Neural cell (in vitro differentiated cells): ENCODE data around the gene PACS2. TPM values are rescaled to one million over a fixed set of nuclear protein-coding genes. Genes with fewer than 3 reads are reported as not detected.

Source experiments
- H2AFZ ChIP-seq: fragments of 200-600, 300-800 bp; sonication (generic), shearing (Covaris generic); 2 replicates; pipeline ENCODE4 v1.6.0; 2014; ENCODE audit warnings: low read depth, mild to moderate bottlenecking, antibody characterized with exemption, low read length, moderate library complexity
- H3F3A ChIP-seq: fragments of 200-600 bp; shearing (Covaris generic); 2 replicates; pipeline ENCODE4 v1.6.1; 2016; ENCODE audit warnings: mild to moderate bottlenecking, moderate library complexity, mixed read lengths, antibody characterized with exemption, low read length; ENCODE audit not compliant: insufficient read depth, poor library complexity, severe bottlenecking
- H3K27ac ChIP-seq: fragments of 200-600, 300-800 bp; sonication (generic), shearing (Covaris generic); 2 replicates; pipeline ENCODE4 v1.5.1; 2014; ENCODE audit warnings: mild to moderate bottlenecking, low read length, moderate library complexity
- H3K27me3 ChIP-seq: fragments of 300-800, 200-600 bp; sonication (generic), shearing (Covaris generic); 2 replicates; pipeline ENCODE4 v1.6.0; 2014; ENCODE audit warnings: mild to moderate bottlenecking, low read depth, low read length, moderate library complexity; ENCODE audit not compliant: insufficient read depth
- H3K36me3 ChIP-seq: fragments of 300-800, 200-600 bp; sonication (generic), shearing (Covaris generic); 2 replicates; pipeline ENCODE4 v1.5.1; 2014; ENCODE audit warnings: mild to moderate bottlenecking, antibody characterized with exemption, low read length, moderate library complexity; ENCODE audit not compliant: insufficient read depth
- H3K4me2 ChIP-seq: fragments of 300-800, 200-600 bp; sonication (generic), shearing (Covaris generic); 2 replicates; pipeline ENCODE4 v1.6.0; 2014; ENCODE audit warnings: mild to moderate bottlenecking, low read length
- H3K4me3 ChIP-seq: fragments of 300-800, 200-600 bp; sonication (generic), shearing (Covaris generic); 2 replicates; pipeline ENCODE4 v1.5.1; 2014; ENCODE audit warnings: mild to moderate bottlenecking, low read length, moderate library complexity
- H3K79me2 ChIP-seq: fragments of 200-600 bp; shearing (Covaris generic); replicated peaks from 2 replicates; pipeline ENCODE4 v1.6.0; 2014; ENCODE audit warnings: mild to moderate bottlenecking, low read length, moderate library complexity; ENCODE audit not compliant: insufficient read depth
- H3K9ac ChIP-seq: fragments of 300-800, 200-600 bp; sonication (generic), shearing (Covaris generic); 2 replicates; pipeline ENCODE4 v1.6.1; 2016; ENCODE audit warnings: mild to moderate bottlenecking, low read length, mixed read lengths
- H3K9me2 ChIP-seq: fragments of 200-600 bp; shearing (Covaris generic); 2 replicates; pipeline ENCODE4 v1.6.1; 2016; ENCODE audit warnings: mild to moderate bottlenecking, low read length, mixed read lengths; ENCODE audit not compliant: insufficient read depth
- H3K9me3 ChIP-seq: fragments of 200-600, 300-800 bp; sonication (generic), shearing (Covaris generic); 2 replicates; pipeline ENCODE4 v1.6.1; 2016; ENCODE audit warnings: mild to moderate bottlenecking, mixed run types, low read length, moderate library complexity, mixed read lengths
- H4K20me1 ChIP-seq: fragments of 200-600 bp; shearing (Covaris generic); 2 replicates; pipeline ENCODE4 v1.6.1; 2016; ENCODE audit warnings: mild to moderate bottlenecking, mixed run types; ENCODE audit not compliant: insufficient read depth
- CTCF ChIP-seq: fragments of 450-650 bp; IDR thresholded peaks from 2 replicates; pipeline ENCODE4 v1.5.1; 2014; ENCODE audit warnings: antibody characterized with exemption, mild to moderate bottlenecking, moderate library complexity; ENCODE audit not compliant: poor library complexity, severe bottlenecking
- EP300 ChIP-seq: fragments of 450-650 bp; conservative IDR thresholded peaks from 2 replicates; pipeline ENCODE4 v1.6.1; 2014; ENCODE audit warnings: antibody characterized with exemption, mild to moderate bottlenecking, moderate library complexity; ENCODE audit not compliant: poor library complexity, severe bottlenecking
- EZH2 ChIP-seq: fragments of 200-600, 300-800 bp; shearing (Covaris generic), sonication (generic); IDR thresholded peaks from 2 replicates; pipeline ENCODE4 v1.6.1; 2014; ENCODE audit warnings: antibody characterized with exemption, low read length, borderline replicate concordance, mild to moderate bottlenecking; ENCODE audit not compliant: insufficient read depth, poor library complexity, severe bottlenecking
- MXI1 ChIP-seq: fragments of 450-650 bp; conservative IDR thresholded peaks from 2 replicates; pipeline ENCODE4 v1.6.1; 2014; ENCODE audit warnings: antibody characterized with exemption, mild to moderate bottlenecking; ENCODE audit not compliant: poor library complexity, severe bottlenecking
- POLR2AphosphoS5 ChIP-seq: IDR thresholded peaks from 2 replicates; pipeline ENCODE4 v1.6.1; 2012
- RAD21 ChIP-seq: fragments of 450-650 bp; conservative IDR thresholded peaks from 2 replicates; pipeline ENCODE4 v1.6.1; 2014; ENCODE audit warnings: antibody characterized with exemption, mild to moderate bottlenecking, moderate library complexity
- REST ChIP-seq: IDR thresholded peaks from 2 replicates; pipeline ENCODE4 v1.6.1; 2012; ENCODE audit warnings: borderline replicate concordance
- SMC3 ChIP-seq: fragments of 450-650 bp; conservative IDR thresholded peaks from 2 replicates; pipeline ENCODE4 v1.6.1; 2014; ENCODE audit warnings: antibody characterized with exemption, mild to moderate bottlenecking, moderate library complexity; ENCODE audit not compliant: poor library complexity
- TAF1 ChIP-seq: IDR thresholded peaks from 2 replicates; pipeline ENCODE4 v1.6.1; 2012; ENCODE audit warnings: low read depth
- polyA plus RNA-seq: library from polyadenylated mRNA; depleted of rRNA; stranded (reverse); fragments of >200 nt; gene quantifications from 2 replicates; pipeline ENCODE4 v1.2.3, GENCODE V29; 2014

The PACS2 gene
- polyA plus RNA-seq, 1 donor from 2014 or later: 77.7 TPM

GRCh38 chr14:105307052-105307727 lies 7.4 kb upstream of the PACS2 start:
- H3K27ac ChIP-seq: no peak overlapping the region
- no peaks in the 10 kb centered on the region for H3K27me3 ChIP-seq
- H2AFZ ChIP-seq: no peak overlapping the region
- H3K79me2 ChIP-seq: no peaks in the 10 kb centered on the region
- H3K36me3 ChIP-seq: no peaks in the 10 kb centered on the region
- H3K9me3 ChIP-seq: no peaks in the 10 kb centered on the region
- H4K20me1 ChIP-seq: no peaks in the 10 kb centered on the region
- H3K9ac ChIP-seq: no peak overlapping the region
- H3F3A ChIP-seq: no peaks in the 10 kb centered on the region
- H3K4me2 ChIP-seq: no peak overlapping the region
- H3K4me3 ChIP-seq: no peak overlapping the region
- no peak for TF ChIP-seq SMC3
- TF ChIP-seq MXI1: no peak
- TF ChIP-seq EP300: no peak
- TF ChIP-seq POLR2AphosphoS5: no peak
- no peak for TF ChIP-seq REST
- TF ChIP-seq EZH2: no peak
- TF ChIP-seq CTCF: no peak
- TF ChIP-seq TAF1: no peak
- no peak for TF ChIP-seq RAD21
- no peaks in the 10 kb centered on the region for H3K9me2 ChIP-seq

GRCh38 chr14:105309371-105309770 lies 5.2 kb upstream of the PACS2 start:
- no peaks in the 10 kb centered on the region for H3K79me2 ChIP-seq
- no peaks in the 10 kb centered on the region for H3K36me3 ChIP-seq
- no peaks in the 10 kb centered on the region for H3K9me3 ChIP-seq
- no peak overlapping the region for H2AFZ ChIP-seq
- no peaks in the 10 kb centered on the region for H3F3A ChIP-seq
- H3K27me3 ChIP-seq: no peaks in the 10 kb centered on the region
- H3K4me2 ChIP-seq: no peak overlapping the region
- no peak overlapping the region for H3K27ac ChIP-seq
- no peak overlapping the region for H3K9ac ChIP-seq
- no peaks in the 10 kb centered on the region for H4K20me1 ChIP-seq
- H3K4me3 ChIP-seq: no peak overlapping the region
- TF ChIP-seq TAF1: no peak
- TF ChIP-seq SMC3: no peak
- TF ChIP-seq RAD21: no peak
- no peak for TF ChIP-seq REST
- no peak for TF ChIP-seq POLR2AphosphoS5
- H3K9me2 ChIP-seq: no peaks in the 10 kb centered on the region
